ENCODE results near the gene L3HYPDH.
A peak's percentile ranks its signal among the peaks of the same experiment; 100 is the strongest.

Gene L3HYPDH

DNA sequence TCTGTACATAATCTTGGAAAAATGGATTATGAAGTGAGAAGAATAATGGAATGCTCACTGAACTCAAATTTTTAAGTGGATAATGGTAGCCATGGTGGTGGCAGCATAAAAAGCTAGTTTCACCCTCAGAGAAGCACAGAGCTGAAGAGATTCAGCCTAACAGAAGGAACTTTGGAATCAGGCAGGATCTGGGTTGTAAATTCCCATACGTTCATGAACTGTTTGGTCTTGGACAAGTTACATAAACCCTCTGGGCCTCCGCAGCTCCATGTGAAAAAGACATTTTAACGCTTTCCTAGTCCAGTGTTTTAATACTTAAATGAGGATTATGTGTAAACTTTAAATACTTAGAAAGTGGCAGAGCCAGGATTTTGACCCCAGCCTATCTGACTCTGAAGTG, 26.8 kb upstream of the L3HYPDH start:
- H3K4me3 ChIP-seq (ENCODE audit: low read depth, low read length): no peak overlapping the region
- no peak for DNase-seq (ENCODE audit: low read depth)
- TF ChIP-seq, protein P1, sequence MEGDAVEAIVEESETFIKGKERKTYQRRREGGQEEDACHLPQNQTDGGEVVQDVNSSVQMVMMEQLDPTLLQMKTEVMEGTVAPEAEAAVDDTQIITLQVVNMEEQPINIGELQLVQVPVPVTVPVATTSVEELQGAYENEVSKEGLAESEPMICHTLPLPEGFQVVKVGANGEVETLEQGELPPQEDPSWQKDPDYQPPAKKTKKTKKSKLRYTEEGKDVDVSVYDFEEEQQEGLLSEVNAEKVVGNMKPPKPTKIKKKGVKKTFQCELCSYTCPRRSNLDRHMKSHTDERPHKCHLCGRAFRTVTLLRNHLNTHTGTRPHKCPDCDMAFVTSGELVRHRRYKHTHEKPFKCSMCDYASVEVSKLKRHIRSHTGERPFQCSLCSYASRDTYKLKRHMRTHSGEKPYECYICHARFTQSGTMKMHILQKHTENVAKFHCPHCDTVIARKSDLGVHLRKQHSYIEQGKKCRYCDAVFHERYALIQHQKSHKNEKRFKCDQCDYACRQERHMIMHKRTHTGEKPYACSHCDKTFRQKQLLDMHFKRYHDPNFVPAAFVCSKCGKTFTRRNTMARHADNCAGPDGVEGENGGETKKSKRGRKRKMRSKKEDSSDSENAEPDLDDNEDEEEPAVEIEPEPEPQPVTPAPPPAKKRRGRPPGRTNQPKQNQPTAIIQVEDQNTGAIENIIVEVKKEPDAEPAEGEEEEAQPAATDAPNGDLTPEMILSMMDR (conservative IDR thresholded peaks at IDR 0.05; ENCODE audit: low read depth, low read length): no peak

DNA sequence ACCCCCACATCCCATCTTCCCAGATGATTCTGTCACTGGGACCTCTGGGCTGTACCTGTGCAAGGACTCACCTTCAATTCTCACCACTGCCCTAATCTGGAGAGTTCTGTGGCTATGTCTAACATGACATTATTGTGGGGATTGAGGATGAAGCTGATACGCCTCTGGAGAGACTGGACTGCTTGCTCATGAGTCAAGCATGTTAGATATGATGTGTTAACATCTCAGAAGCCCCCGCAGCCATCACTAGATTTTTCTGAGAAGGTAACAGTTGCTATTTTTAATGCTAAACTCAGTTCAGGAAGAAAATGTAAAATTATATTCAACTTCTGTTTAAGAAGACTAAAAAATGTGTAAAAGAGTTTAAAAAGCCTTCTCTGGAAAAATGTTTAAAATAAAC, 25.8 kb upstream of the L3HYPDH start:
- no peak overlapping the region for H3K4me3 ChIP-seq (ENCODE audit: low read depth, low read length)
- TF ChIP-seq, protein P1 (conservative IDR thresholded peaks at IDR 0.05; ENCODE audit: low read depth, low read length): no peak
- no peak for DNase-seq (ENCODE audit: low read depth)

DNA sequence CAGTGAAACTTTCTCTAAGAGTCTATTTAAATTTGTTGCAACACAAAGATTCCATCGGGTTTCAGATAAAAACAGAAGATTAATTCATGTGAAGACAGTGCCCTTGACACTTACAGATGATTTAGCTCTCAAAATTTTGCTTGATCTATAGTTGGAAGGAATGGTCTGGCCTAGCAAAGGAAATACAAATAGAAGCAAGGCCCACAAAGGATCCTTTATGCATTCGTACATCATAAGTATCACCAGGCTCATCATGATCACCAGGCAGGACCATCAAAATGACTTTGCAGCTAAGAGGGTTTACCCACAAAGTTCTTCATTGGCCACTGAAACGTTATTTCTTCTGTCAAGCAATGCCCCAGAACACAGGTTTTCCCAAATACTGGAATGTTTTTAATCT, 24.9 kb upstream of the L3HYPDH start:
- TF ChIP-seq, protein P1 (conservative IDR thresholded peaks at IDR 0.05; ENCODE audit: low read depth, low read length): no peak

DNA sequence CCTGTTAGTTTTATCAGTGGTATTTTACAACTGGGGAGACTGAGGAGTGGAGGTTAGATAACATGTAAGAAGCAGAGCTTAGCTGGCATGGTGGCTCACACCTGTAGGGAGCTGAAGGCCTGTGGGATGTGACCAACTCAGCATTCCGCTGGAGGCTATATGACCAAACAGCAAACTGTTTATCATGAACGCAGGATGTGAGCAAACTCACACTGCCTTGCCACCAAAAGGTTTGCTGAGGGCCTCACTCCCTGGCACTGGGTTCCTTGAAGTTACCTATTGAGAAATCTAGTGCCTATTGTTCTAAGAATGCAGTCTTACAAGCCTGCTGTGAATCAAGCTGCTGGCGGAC, 23.5 kb upstream of the L3HYPDH start:
- no peak overlapping the region for H3K4me3 ChIP-seq (ENCODE audit: low read depth, low read length)
- TF ChIP-seq, protein P1 (conservative IDR thresholded peaks at IDR 0.05; ENCODE audit: low read depth, low read length): no peak
- no peak for DNase-seq (ENCODE audit: low read depth)

More for the DNA sequence above, 24.9 kb upstream of the L3HYPDH start:
- H3K4me3 ChIP-seq (ENCODE audit: low read depth, low read length): no peak overlapping the region
- no peak for DNase-seq (ENCODE audit: low read depth)

DNA sequence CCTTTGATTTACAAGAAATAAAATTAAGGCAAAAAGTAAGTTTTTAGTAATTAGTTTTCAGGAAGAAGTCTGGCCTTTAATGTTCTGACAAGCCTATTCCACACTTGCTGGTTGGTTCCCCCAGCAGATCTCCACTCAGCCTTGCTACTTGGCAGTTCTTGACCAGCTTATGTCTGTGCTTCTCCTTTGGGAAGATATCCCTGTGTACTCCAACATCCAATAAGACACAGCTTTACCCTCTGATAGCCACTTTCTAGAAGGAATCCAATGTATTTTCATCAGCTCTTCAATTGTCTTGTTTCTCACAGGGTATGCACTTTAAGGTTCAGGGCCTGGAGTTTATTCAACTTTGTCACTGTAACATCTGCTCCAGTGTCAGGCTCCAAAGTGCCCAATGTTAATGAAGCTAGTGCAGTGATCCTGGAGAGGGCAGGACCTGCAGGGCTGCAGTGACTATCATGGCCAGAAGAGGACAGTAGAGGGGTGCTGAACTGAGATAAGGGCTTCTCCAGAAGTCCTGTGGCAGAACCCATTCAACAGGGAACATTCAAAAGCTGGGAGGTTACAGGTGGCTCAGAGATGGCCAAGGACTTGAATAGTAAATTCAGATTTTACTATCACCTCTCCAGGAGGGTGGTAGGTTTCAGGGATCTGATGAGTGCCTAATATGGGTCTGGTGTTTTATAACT, 23.0 kb upstream of the L3HYPDH start:
- H3K4me3 ChIP-seq (ENCODE audit: low read depth, low read length): no peak overlapping the region
- peak; percentile 82 for DNase-seq (ENCODE audit: low read depth)
- TF ChIP-seq, protein P1 (conservative IDR thresholded peaks at IDR 0.05; ENCODE audit: low read depth, low read length): peak; percentile 99

DNA sequence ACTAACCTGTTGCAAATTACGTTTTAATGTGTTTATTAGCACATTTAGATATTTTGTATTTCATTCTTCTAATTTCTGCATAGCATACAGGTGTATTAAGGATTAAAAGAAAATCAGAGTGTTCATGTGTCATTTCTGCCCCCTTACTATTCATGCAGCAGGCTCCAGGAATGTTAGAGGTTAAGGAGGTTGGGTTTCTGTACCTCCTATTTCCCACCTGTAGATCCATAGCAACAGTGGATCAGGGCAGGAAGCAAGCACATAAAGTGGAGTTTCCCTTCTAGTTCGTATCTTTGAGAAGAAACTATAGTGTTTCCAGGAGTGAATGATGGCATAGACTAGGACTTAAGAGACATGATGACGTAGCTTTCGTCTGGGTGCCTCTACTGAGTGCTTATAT, 19.0 kb upstream of the L3HYPDH start:
- no peak for DNase-seq (ENCODE audit: low read depth)
- TF ChIP-seq, protein P1 (conservative IDR thresholded peaks at IDR 0.05; ENCODE audit: low read depth, low read length): no peak
- H3K4me3 ChIP-seq (ENCODE audit: low read depth, low read length): no peak overlapping the region

DNA sequence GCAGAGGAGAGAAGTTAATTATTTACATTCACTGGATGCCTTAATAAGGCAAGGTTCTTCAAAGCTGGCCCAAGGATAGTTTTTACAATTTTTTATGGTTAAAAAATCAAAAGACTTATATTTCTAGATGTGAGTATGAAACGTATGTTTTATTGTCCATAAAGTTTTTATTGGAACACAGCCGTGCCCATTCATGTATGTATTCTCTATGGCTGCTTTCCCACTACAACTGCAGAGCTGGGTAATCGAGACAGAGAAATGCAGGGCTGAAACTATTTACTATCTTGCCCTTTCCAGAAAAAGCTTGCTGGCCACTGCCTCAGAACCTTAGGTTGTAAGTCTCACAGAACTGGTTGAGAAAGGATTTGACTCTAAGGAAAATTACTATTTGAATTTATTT, 16.5 kb upstream of the L3HYPDH start:
- H3K4me3 ChIP-seq (ENCODE audit: low read depth, low read length): no peak overlapping the region
- TF ChIP-seq, protein P1 (conservative IDR thresholded peaks at IDR 0.05; ENCODE audit: low read depth, low read length): no peak
- no peak for DNase-seq (ENCODE audit: low read depth)

Measured in choroid plexus epithelial cell (primary cell).